SW 1271 (cell line): ENCODE measurements around the gene PCDHB15.
"Not testable (repeated sequence)": the region's sequence is repeated elsewhere in the genome, so short reads cannot be mapped to it uniquely, and the experiment has no call there.

Experiments
- DNase-seq, 2 experiments: peaks; one replicate each; lab custom pipeline; 2025; lab: John Stamatoyannopoulos, UW

PCDHB15 gene

DNA sequence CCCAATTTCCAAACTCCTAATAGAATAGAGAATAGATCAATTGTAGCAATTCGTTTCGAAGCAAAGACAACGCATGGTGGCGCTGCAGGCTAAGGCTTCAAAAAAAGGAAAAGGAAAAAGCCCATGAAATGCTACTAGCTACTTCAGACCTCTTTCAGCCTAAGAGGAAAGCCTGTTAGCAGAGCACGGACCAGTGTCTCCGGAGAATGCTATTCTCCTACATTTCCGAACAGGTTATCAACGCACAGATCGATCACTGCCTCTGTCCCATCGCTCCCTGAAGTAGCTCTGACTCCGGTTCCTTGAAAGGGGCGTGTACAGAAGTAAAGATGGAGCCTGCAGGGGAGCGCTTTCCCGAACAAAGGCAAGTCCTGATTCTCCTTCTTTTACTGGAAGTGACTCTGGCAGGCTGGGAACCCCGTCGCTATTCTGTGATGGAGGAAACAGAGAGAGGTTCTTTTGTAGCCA lies at the start of gene PCDHB15:
TSS of gene PCDHB15 (plus strand) at position 146 of the 468 bp plus-strand sequence. CDS start at position 330, 184 bp downstream.
- no peak for DNase-seq

DNA sequence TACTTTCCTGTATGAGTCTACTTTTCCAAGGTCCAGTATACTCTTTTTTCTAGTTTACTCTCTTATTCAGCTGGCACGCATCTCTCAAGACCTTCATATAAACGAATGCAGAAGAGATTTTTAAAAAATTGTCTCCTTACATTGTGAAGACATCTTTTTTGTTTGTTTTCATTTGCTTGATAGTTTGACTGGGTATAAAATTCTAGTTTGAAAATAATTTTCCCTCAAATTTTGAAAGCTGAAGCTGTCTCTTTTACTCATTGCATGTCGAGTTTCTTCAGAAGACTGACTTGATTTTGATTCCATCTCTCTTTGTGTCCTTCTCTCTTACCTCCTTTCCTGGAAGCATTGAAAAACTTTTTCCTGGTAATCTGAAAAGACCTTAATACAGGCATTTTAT lies 48.8 kb upstream of the PCDHB15 start:
- no peak for DNase-seq

DNA sequence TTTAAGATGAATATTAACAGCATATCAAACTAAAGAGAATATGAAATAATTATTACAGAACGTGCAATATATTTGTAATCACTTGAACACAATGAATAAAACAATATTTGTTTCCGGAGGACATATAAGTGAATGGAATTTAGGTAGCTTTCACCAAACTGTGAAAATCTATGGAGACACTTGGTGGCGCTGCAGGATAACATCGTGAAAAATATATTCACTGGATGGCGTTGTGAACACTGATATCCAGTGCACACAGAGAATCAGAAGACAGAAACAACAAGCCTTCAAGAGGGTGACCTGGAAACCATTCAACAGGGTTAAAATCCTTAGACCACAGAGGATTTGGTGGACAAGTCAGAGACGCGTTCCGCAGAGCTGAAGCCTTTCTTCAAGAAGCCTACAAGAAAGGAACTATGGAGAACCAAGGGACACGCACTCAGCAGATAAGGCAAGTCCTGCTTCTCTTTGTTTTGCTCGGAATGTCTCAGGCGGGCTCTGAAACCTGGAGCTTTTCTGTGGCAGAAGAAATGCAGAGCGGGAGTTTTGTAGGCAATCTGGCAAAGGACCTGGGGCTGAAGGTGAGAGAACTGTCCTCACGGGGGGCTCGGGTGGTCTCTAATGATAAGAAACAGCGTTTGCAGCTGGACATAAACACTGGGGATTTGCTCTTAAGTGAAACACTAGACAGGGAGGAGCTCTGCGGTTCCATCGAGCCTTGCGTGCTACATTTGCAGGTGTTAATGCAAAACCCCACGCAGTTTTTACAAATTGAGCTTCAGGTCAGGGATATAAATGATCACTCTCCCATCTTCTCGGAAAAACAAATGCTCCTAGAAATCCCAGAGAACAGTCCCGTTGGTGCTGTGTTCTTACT lies 45.6 kb upstream of the PCDHB15 start, which contains the start of gene PCDHB11:
TSS of gene PCDHB11 (plus strand) at position 269 of the 877 bp plus-strand sequence. CDS start at position 417, 148 bp downstream.
- peak in 1 of 2 experiments; percentile 36 for DNase-seq

DNA sequence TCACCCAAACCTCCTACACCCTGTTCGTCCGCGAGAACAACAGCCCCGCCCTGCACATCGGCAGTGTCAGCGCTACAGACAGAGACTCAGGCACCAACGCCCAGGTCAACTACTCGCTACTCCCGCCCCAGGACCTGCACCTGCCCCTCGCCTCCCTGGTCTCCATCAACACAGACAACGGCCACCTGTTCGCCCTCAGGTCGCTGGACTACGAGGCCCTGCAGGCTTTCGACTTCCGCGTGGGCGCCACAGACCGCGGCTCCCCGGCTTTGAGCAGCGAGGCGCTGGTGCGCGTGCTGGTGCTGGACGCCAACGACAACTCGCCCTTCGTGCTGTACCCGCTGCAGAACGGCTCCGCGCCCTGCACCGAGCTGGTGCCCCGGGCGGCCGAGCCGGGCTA lies 44.1 kb upstream of the PCDHB15 start:
- DNase-seq = not testable (repeated sequence)

DNA sequence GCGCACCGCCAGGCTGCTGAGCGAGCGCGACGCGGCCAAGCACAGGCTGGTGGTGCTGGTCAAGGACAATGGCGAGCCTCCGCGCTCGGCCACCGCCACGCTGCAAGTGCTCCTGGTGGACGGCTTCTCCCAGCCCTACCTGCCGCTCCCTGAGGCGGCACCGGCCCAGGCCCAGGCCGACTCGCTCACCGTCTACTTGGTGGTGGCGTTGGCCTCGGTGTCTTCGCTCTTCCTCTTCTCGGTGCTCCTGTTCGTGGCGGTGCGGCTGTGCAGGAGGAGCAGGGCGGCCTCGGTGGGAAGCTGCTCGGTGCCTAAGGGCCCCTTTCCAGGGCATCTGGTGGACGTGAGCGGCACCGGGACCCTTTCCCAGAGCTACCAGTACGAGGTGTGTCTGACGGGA lies 43.5 kb upstream of the PCDHB15 start:
- DNase-seq = not testable (repeated sequence)

DNA sequence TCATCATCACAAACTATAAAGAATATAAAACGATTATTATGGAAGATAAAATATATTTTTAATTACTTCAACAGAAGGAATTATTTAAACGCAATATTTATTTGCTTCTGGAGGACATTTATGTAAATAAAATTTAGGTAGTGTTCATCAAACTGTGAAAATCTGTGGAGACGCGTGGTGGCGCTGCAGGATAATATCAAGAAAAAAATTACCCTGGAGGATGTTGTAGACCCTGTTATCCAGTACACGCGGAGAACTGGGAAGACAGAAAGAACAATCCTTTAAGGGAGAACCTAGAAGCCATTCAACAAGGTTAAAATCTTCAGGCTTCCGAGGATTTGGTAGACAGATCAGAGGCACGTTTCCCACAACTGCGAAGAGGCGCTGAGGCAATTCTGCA lies 36.7 kb upstream of the PCDHB15 start, which contains the start of gene PCDHB12:
TSS of gene PCDHB12 (plus strand) at position 242 of the 400 bp plus-strand sequence. CDS start 189 bp downstream, outside the sequence.
- no peak for DNase-seq

DNA sequence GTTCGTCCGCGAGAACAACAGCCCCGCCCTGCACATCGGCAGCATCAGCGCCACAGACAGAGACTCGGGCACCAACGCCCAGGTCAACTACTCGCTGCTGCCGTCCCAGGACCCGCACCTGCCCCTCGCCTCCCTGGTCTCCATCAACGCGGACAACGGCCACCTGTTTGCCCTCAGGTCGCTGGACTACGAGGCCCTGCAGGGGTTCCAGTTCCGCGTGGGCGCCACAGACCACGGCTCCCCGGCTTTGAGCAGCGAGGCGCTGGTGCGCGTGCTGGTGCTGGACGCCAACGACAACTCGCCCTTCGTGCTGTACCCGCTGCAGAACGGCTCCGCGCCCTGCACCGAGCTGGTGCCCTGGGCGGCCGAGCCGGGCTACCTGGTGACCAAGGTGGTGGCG lies 34.9 kb upstream of the PCDHB15 start:
- DNase-seq = not testable (repeated sequence)

DNA sequence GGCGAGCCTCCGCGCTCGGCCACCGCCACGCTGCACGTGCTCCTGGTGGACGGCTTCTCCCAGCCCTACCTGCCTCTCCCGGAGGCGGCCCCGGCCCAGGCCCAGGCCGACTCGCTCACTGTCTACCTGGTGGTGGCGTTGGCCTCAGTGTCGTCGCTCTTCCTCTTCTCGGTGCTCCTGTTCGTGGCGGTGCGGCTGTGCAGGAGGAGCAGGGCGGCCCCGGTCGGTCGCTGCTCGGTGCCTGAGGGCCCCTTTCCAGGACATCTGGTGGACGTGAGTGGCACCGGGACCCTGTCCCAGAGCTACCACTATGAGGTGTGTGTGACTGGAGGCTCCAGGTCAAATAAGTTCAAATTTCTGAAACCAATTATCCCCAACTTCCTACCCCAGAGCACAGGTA lies 34.3 kb upstream of the PCDHB15 start:
- DNase-seq = not testable (repeated sequence)

DNA sequence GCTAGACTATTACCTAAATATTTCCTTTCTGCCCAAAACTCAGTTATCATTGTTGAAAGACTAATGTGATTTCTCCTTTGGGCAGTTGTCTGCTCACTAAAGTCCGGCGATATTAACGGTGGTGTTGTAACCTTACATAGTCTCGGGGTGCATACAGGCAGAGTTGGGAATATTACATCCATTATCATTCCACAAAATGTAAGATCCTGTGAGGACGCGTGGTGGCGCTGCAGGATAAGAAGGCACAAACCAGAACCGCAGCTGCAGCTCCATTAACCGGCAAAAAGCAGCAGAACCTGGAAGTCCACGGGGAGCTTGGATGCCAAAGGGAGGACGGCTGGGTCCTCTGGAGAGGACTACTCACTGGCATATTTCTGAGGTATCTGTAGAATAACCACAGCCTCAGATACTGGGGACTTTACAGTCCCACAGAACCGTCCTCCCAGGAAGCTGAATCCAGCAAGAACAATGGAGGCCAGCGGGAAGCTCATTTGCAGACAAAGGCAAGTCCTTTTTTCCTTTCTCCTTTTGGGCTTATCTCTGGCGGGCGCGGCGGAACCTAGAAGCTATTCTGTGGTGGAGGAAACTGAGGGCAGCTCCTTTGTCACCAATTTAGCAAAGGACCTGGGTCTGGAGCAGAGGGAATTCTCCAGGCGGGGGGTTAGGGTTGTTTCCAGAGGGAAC lies 31.4 kb upstream of the PCDHB15 start, which contains the start of gene PCDHB13:
TSS of gene PCDHB13 (plus strand) at position 264 of the 684 bp plus-strand sequence. CDS start at position 469, 205 bp downstream.
- DNase-seq = not testable (repeated sequence)

DNA sequence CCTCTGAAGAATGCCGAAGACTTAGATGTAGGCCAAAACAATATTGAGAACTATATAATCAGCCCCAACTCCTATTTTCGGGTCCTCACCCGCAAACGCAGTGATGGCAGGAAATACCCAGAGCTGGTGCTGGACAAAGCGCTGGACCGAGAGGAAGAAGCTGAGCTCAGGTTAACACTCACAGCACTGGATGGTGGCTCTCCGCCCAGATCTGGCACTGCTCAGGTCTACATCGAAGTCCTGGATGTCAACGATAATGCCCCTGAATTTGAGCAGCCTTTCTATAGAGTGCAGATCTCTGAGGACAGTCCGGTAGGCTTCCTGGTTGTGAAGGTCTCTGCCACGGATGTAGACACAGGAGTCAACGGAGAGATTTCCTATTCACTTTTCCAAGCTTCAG lies 30.6 kb upstream of the PCDHB15 start:
- not testable (repeated sequence) for DNase-seq

DNA sequence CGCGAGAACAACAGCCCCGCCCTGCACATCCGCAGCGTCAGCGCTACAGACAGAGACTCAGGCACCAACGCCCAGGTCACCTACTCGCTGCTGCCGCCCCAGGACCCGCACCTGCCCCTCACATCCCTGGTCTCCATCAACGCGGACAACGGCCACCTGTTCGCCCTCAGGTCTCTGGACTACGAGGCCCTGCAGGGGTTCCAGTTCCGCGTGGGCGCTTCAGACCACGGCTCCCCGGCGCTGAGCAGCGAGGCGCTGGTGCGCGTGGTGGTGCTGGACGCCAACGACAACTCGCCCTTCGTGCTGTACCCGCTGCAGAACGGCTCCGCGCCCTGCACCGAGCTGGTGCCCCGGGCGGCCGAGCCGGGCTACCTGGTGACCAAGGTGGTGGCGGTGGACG lies 29.7 kb upstream of the PCDHB15 start:
- not testable (repeated sequence) for DNase-seq

DNA sequence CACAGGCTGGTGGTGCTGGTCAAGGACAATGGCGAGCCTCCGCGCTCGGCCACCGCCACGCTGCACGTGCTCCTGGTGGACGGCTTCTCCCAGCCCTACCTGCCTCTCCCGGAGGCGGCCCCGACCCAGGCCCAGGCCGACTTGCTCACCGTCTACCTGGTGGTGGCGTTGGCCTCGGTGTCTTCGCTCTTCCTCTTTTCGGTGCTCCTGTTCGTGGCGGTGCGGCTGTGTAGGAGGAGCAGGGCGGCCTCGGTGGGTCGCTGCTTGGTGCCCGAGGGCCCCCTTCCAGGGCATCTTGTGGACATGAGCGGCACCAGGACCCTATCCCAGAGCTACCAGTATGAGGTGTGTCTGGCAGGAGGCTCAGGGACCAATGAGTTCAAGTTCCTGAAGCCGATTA lies 29.2 kb upstream of the PCDHB15 start:
- DNase-seq = not testable (repeated sequence)

DNA sequence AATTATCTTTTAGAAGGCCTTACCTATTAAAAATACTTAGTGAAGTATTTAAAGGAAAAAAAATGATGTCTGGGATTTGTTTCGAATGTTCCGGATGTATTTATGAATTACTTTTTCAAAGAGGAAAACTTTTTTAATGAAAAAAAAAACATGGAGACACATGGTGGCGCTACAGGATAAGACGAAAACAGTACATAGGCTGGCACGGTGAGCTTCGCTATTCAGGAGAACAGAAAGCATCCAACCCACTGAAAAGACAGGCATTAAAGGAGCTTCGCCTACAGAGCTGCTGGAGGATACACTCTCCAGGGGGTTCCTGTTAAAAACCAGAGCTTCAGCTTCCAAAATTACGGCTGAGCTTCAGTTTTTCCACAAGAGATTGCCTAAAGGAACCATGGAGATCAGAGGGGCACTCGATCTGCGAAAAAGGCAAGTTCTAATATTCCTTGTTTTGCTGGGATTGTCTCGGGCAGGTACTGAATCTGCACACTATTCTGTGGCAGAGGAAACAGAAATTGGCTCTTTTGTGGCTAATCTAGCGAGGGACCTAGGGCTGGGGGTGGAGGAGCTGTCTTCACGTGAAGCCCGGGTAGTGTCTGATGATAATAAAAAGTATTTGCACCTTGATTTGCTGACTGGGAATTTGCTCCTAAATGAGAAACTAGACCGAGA lies 21.9 kb upstream of the PCDHB15 start, which contains the start of gene PCDHB14:
TSS of gene PCDHB14 (plus strand) at position 232 of the 672 bp plus-strand sequence. CDS start at position 395, 163 bp downstream.
- peak; percentile 16 to 54 for DNase-seq

DNA sequence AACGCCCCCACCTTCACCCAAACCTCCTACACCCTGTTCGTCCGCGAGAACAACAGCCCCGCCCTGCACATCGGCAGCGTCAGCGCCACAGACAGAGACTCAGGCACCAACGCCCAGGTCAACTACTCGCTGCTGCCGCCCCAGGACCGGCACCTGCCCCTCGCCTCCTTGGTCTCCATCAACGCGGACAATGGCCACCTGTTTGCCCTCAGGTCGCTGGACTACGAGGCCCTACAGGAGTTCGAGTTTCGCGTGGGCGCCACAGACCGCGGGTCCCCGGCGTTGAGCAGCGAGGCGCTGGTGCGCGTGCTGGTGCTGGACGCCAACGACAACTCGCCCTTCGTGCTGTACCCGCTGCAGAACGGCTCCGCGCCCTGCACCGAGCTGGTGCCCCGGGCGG lies 20.4 kb upstream of the PCDHB15 start:
- not testable (repeated sequence) for DNase-seq

DNA sequence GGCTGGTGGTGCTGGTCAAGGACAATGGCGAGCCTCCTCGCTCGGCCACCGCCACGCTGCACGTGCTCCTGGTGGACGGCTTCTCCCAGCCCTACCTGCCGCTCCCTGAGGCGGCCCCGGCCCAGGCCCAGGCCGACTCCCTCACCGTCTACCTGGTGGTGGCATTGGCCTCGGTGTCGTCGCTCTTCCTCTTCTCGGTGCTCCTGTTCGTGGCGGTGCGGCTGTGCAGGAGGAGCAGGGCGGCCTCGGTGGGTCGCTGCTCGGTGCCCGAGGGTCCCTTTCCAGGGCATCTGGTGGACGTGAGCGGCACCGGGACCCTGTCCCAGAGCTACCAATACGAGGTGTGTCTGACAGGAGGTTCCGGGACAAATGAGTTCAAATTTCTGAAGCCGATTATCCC lies 19.8 kb upstream of the PCDHB15 start:
- DNase-seq = not testable (repeated sequence)

DNA sequence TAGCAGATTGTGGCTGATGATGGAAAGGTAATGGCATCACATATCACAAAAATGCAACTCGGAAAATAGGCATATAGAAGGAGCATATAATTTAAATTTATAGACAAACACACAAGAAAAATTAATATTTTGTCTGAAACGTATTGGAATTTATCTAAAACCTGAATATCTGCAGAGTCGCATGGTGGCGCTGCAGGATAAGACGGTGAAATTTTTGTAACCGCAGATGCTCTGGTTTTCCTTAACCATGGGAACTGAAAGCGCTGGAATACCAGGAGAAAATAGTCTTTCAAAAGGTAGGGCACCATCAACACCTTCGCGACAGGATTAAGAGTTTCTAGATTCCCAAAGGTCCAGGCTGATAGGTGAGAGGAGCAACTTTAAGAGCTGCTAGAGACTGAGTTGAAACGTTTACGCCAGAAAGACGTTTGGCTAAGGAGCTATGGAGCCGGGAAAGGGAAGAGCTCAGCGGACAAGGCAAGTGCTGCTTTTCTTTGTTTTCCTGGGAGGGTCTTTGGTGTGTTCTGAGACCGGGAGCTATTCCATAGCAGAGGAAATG lies 11.0 kb upstream of the PCDHB15 start:
- no peak for DNase-seq

DNA sequence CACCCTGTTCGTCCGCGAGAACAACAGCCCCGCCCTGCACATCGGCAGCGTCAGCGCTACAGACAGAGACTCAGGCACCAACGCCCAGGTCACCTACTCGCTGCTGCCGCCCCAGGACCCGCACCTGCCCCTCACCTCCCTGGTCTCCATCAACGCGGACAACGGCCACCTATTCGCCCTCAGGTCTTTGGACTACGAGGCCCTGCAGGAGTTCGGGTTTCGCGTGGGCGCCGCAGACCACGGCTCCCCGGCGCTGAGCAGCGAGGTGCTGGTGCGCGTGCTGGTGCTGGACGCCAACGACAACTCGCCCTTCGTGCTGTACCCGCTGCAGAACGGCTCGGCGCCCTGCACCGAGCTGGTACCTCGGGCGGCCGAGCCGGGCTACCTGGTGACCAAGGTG lies 9.3 kb upstream of the PCDHB15 start:
- DNase-seq = not testable (repeated sequence)

DNA sequence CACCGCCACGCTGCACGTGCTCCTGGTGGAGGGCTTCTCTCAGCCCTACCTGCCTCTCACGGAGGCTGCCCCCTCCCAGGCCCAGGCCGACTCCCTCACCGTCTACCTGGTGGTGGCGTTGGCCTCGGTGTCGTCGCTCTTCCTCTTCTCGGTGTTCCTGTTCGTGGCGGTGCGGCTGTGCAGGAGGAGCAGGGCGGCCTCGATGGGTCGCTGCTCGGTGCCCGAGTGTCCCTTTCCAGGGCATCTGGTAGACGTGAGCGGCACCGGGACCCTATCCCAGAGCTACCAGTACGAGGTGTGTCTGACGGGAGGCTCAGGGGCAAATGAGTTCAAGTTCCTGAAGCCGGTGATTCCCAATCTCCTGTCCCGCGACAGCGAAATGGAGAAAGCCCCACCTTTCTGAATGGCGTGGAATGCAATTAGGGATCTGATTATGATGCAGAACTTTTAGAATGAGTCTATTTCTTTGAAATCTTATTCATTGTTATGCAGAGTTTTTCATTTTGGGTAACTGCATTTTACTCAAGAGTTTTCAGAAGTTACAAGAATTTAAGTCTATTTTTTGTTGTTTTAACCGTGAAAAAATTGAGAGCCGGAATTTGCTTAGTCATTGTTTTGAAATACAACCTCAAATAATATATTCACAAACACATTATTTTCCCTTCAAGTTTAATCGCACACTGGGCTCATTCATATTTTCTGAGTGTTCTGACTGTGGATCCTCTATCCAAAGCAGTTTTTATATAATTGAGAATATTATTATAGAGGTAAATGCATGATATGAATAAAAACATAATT lies 8.5 kb upstream of the PCDHB15 start:
- no peak for DNase-seq

DNA sequence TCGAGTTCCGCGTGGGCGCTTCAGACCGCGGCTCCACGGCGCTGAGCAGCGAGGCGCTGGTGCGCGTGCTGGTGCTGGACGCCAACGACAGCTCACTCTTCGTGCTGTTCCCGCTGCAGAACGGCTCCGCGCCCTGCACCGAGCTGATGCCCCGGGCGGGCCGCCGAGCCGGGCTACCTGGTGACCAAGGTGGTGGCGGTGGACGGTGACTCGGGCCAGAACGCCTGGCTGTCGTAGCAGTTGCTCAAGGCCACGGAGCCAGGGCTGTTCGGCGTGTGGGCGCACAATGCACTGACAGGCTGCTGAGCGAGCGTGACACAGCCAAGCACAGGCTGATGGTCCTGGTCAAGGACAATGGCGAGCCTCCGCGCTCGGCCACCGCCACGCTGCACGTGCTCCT lies 3.7 kb upstream of the PCDHB15 start:
- DNase-seq = no peak

DNA sequence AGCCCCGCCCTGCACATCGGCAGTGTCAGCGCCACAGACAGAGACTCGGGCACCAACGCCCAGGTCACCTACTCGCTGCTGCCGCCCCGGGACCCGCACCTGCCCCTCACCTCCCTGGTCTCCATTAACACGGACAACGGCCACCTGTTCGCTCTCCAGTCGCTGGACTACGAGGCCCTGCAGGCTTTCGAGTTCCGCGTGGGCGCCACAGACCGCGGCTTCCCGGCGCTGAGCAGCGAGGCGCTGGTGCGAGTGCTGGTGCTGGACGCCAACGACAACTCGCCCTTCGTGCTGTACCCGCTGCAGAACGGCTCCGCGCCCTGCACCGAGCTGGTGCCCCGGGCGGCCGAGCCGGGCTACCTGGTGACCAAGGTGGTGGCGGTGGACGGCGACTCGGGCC lies 1.8 kb downstream of the PCDHB15 start:
- DNase-seq = not testable (repeated sequence)

DNA sequence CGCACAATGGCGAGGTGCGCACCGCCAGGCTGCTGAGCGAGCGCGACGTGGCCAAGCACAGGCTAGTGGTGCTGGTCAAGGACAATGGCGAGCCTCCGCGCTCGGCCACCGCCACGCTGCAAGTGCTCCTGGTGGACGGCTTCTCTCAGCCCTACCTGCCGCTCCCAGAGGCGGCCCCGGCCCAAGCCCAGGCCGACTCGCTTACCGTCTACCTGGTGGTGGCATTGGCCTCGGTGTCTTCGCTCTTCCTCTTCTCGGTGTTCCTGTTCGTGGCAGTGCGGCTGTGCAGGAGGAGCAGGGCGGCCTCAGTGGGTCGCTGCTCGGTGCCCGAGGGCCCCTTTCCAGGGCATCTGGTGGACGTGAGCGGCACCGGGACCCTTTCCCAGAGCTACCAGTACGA lies 2.2 kb downstream of the PCDHB15 start:
- DNase-seq = not testable (repeated sequence)
